CD14-positive monocyte (primary cell): Measurements from ENCODE around the gene TBL3. TPM values are rescaled to one million over a fixed set of nuclear protein-coding genes. Genes with fewer than 3 reads are reported as not detected.

Experiments
- DNase-seq, 3 donors: peaks; one replicate each; pipeline ENCODE4 v3.0.0-alpha.2; 2011 to 2022
- H2AFZ ChIP-seq: 2 replicates; pipeline ENCODE4 v1.6.0; 2012; ENCODE audit warnings: mild to moderate bottlenecking, low read depth, low read length, inconsistent platforms; ENCODE audit not compliant: insufficient read depth, poor library complexity, severe bottlenecking
- H3K27ac ChIP-seq, 2 donors: 1 replicate in 1 of 2; 2 replicates in 1 of 2; pipeline ENCODE4 v1.5.1; 2012 to 2013; ENCODE audit warnings: low read length in 2 of 2, control low read depth in 1 of 2, inconsistent platforms in 1 of 2, low read depth in 1 of 2, mild to moderate bottlenecking in 1 of 2
- H3K27me3 ChIP-seq, 2 donors: one replicate each; pipeline versions ENCODE4 v1.6.0 to v1.6.1; 2011 to 2013; ENCODE audit warnings: low read length in 2 of 2; ENCODE audit not compliant: control insufficient read depth in 2 of 2, insufficient read depth in 2 of 2
- H3K36me3 ChIP-seq, 2 donors: replicated peaks in 1 of 2; 1 replicate in 1 of 2; 2 replicates in 1 of 2; pipeline versions ENCODE4 v1.5.1 to v1.6.1; 2012 to 2013; ENCODE audit warnings: low read length in 2 of 2, control low read depth in 1 of 2, inconsistent platforms in 1 of 2, mild to moderate bottlenecking in 1 of 2; ENCODE audit not compliant: insufficient read depth in 2 of 2, control insufficient read depth in 1 of 2
- H3K4me1 ChIP-seq, 2 donors: 1 replicate in 1 of 2; 2 replicates in 1 of 2; pipeline versions ENCODE4 v1.5.1 to v1.6.1; 2012 to 2013; ENCODE audit warnings: low read length in 2 of 2, control low read depth in 1 of 2, inconsistent platforms in 1 of 2, mild to moderate bottlenecking in 1 of 2, moderate library complexity in 1 of 2; ENCODE audit not compliant: insufficient read depth in 2 of 2, control insufficient read depth in 1 of 2
- H3K4me2 ChIP-seq: replicated peaks from 2 replicates; pipeline ENCODE3; 2012; ENCODE audit warnings: low read length, moderate library complexity, mild to moderate bottlenecking; ENCODE audit not compliant: poor library complexity, severe bottlenecking; ENCODE audit errors: extremely low read depth
- H3K4me3 ChIP-seq, 3 experiments: fragments of 200-600 bp in 1 of 3; sonication (generic) in 1 of 3; replicated peaks in 1 of 3; 1 replicate in 2 of 3; 2 replicates in 1 of 3; pipeline ENCODE4 v1.5.1; 2011 to 2013; ENCODE audit warnings: low read length in 3 of 3, mild to moderate bottlenecking in 3 of 3, control low read depth in 2 of 3, low read depth in 2 of 3, inconsistent platforms in 1 of 3, moderate library complexity in 1 of 3
- H3K79me2 ChIP-seq: 2 replicates; pipeline ENCODE4 v1.6.0; 2012; ENCODE audit warnings: mild to moderate bottlenecking, control low read depth, inconsistent platforms, low read length, moderate library complexity; ENCODE audit not compliant: insufficient read depth
- H3K9ac ChIP-seq: 2 replicates; pipeline ENCODE4 v1.6.0; 2017; ENCODE audit warnings: low read length, mild to moderate bottlenecking; ENCODE audit not compliant: insufficient read depth, poor library complexity, severe bottlenecking
- H3K9me3 ChIP-seq, 2 donors: replicated peaks in 1 of 2; 1 replicate in 1 of 2; 2 replicates in 1 of 2; pipeline versions ENCODE4 v1.5.1 to v1.6.1; 2012 to 2013; ENCODE audit warnings: low read length in 2 of 2, control low read depth in 1 of 2; ENCODE audit not compliant: control insufficient read depth in 1 of 2, insufficient read depth in 1 of 2
- H4K20me1 ChIP-seq: 2 replicates; pipeline ENCODE4 v1.6.0; 2012; ENCODE audit warnings: mild to moderate bottlenecking, low read length, control low read depth, moderate library complexity; ENCODE audit not compliant: insufficient read depth
- H3K27ac Mint-ChIP-seq, 7 donors: one replicate each; pipeline ENCODE4 v1.8.0; 2020; ENCODE audit warnings: mild to moderate bottlenecking in 7 of 7, mixed read lengths in 7 of 7, moderate library complexity in 6 of 7, inconsistent platforms in 2 of 7
- H3K27me3 Mint-ChIP-seq, 3 donors: one replicate each; pipeline ENCODE4 v1.8.0; 2021 to 2022; ENCODE audit warnings: low read depth in 3 of 3, mild to moderate bottlenecking in 3 of 3, mixed read lengths in 3 of 3, moderate library complexity in 3 of 3, inconsistent platforms in 1 of 3
- H3K36me3 Mint-ChIP-seq, 2 donors: one replicate each; pipeline ENCODE4 v1.8.0; 2020; ENCODE audit warnings: mixed read lengths in 2 of 2, inconsistent platforms in 1 of 2, mild to moderate bottlenecking in 1 of 2
- H3K4me1 Mint-ChIP-seq: one replicate; pipeline ENCODE4 v1.8.0; 2020; ENCODE audit warnings: mild to moderate bottlenecking, mixed read lengths
- H3K4me3 Mint-ChIP-seq, 2 donors: one replicate each; pipeline ENCODE4 v1.8.0; 2020; ENCODE audit warnings: mild to moderate bottlenecking in 2 of 2, mixed read lengths in 2 of 2, moderate library complexity in 1 of 2
- H3K9me3 Mint-ChIP-seq, 7 donors: one replicate each; pipeline ENCODE4 v1.8.0; 2020 to 2022; ENCODE audit warnings: mixed read lengths in 7 of 7, mild to moderate bottlenecking in 6 of 7, moderate library complexity in 6 of 7, inconsistent platforms in 2 of 7
- CTCF ChIP-seq: fragments of 200-600 bp; IDR thresholded peaks from one replicate; pipeline ENCODE4 v1.8.0; 2022; ENCODE audit warnings: antibody characterized with exemption, mild to moderate bottlenecking
- WGBS: methylation state at CpG from one replicate; pipeline ENCODE4 v1.1.5; 2013; ENCODE audit warnings: missing lambda C conversion rate; ENCODE audit not compliant: insufficient coverage; 5-methylcytosine and 5-hydroxymethylcytosine counted together
- intact Hi-C, 2 donors: fragments of 100-400 bp; cut with micrococcal nuclease; formaldehyde crosslinking; loops; one replicate each; pipeline versions ENCODE4 v1.15.0 to v1.15.1; 2023
- polyA plus RNA-seq, 3 donors: library from polyadenylated mRNA; depleted of rRNA in 1 of 3; unstranded in 2 of 3; stranded (reverse) in 1 of 3; fragments of 300-500 nt in 2 of 3; fragments of >200 nt in 1 of 3; fragmentation: Illumina TruSeq in 2 of 3; gene quantifications; 1 replicate in 2 of 3; 2 replicates in 1 of 3; pipeline ENCODE4 v1.2.3, GENCODE V29; 2012 to 2021

Gene TBL3
- polyA plus RNA-seq, 3 donors, result 33.9 to 37.8 (median 36.0) TPM

- Mint-ChIP-seq H3K9me3 (peaks cover 0 to 15% (median 11%) of the 10 kb centered on the region in 7 donors), H3K4me1 (peaks cover 14% of the 10 kb centered on the region), H3K27me3 (peaks cover 24 to 40% (median 33%) of the 10 kb centered on the region in 3 donors), H3K36me3 (peaks cover 24 to 31% of the 10 kb centered on the region in 2 donors), H3K27ac (peak overlapping the region in 1 of 7 donors; percentile 30), H3K4me3 (no peak overlapping the region)
- no peak overlapping the region for H3K4me2 ChIP-seq
- TF ChIP-seq CTCF, result no peak
- no peak overlapping the region for H3K9ac ChIP-seq
- H3K27ac ChIP-seq, result no peak overlapping the region
- H3K36me3 ChIP-seq, result peaks cover 13 to 21% of the 10 kb centered on the region in 2 donors
- peaks cover 6 to 8% of the 10 kb centered on the region in 2 donors for H3K9me3 ChIP-seq
- H2AFZ ChIP-seq, result no peak overlapping the region
- no peaks in the 10 kb centered on the region for H3K79me2 ChIP-seq
- intact Hi-C loops, result loop anchor here in 1 of 2 donors (2.0 kb wide), 1 partner anchor 51 kb away; the partner anchor contains the start of gene MSRB1
- H3K4me1 ChIP-seq, result peaks cover 18% of the 10 kb centered on the region in 2 donors
- H3K27me3 ChIP-seq, result peaks cover 20 to 25% of the 10 kb centered on the region in 2 donors
- H4K20me1 ChIP-seq, result peaks cover 2% of the 10 kb centered on the region
- WGBS, result 100% methylated on average over 1 of the region's 2 CpGs
- H3K4me3 ChIP-seq, result no peak overlapping the region
- DNase-seq, result peak in 1 of 3 donors; percentile 44
Observed at GRCh38 chr16:1993731-1994131, 21.9 kb downstream of the TBL3 start.

- no peak overlapping the region for H2AFZ ChIP-seq
- intact Hi-C loops, result no loop called here
- TF ChIP-seq CTCF, result no peak
- no peaks in the 10 kb centered on the region for H3K79me2 ChIP-seq
- H3K4me1 ChIP-seq, result no peaks in the 10 kb centered on the region
- H3K36me3 Mint-ChIP-seq, result peaks cover 47 to 57% of the 10 kb centered on the region in 2 donors
- H4K20me1 ChIP-seq, result peaks cover 7% of the 10 kb centered on the region
- no peak overlapping the region for H3K27ac Mint-ChIP-seq
- H3K27me3 ChIP-seq, result no peaks in the 10 kb centered on the region
- peaks cover 0 to 4% of the 10 kb centered on the region in 2 donors for H3K9me3 ChIP-seq
- WGBS, result 89% methylated on average over 22 of the region's 26 CpGs
- H3K9ac ChIP-seq, result no peak overlapping the region
- peaks cover 0 to 9% (median 6%) of the 10 kb centered on the region in 3 donors for H3K27me3 Mint-ChIP-seq
- H3K9me3 Mint-ChIP-seq, result peaks cover 0 to 3% (median 0%) of the 10 kb centered on the region in 7 donors
- no peak for DNase-seq
- peaks cover 1% of the 10 kb centered on the region for H3K4me1 Mint-ChIP-seq
- H3K4me3 Mint-ChIP-seq, result no peak overlapping the region
- H3K4me3 ChIP-seq, result no peak overlapping the region
- no peak overlapping the region for H3K4me2 ChIP-seq
- no peak overlapping the region for H3K27ac ChIP-seq
- H3K36me3 ChIP-seq, result peaks cover 46 to 60% of the 10 kb centered on the region in 2 donors
Observed at GRCh38 chr16:1997494-1998359, 25.9 kb downstream of the TBL3 start.
